Upper lobe of left lung (tissue), 6 donors: ENCODE measurements around the gene ACLY. TPM values are rescaled to one million over a fixed set of nuclear protein-coding genes. Genes with fewer than 3 reads are reported as not detected.

Experiments used
- ATAC-seq, 2 donors: fragments of 200-7000 bp; cut with Tn5 transposase; one replicate each; pipeline ENCODE4 v1.9.1; 2022; ENCODE audit warnings: mild to moderate bottlenecking in 2 of 2, moderate library complexity in 2 of 2; ENCODE audit not compliant: low FRiP score in 2 of 2
- DNase-seq, 2 donors: peaks; one replicate each; pipeline ENCODE4 v3.0.0-alpha.2; 2019 to 2020
- H3K27ac ChIP-seq, 4 donors: fragments of 200-600 bp; sonication (generic); one replicate each; pipeline ENCODE4 v1.5.1; 2016 to 2019
- H3K27me3 ChIP-seq, 4 donors: fragments of 200-600 bp; sonication (generic); one replicate each; pipeline ENCODE4 v1.5.1; 2017 to 2019
- H3K36me3 ChIP-seq, 4 donors: fragments of 200-600 bp; sonication (generic); one replicate each; pipeline ENCODE4 v1.5.1; 2016 to 2019
- H3K4me1 ChIP-seq, 4 donors: fragments of 200-600 bp; sonication (generic); one replicate each; pipeline ENCODE4 v1.5.1; 2018 to 2019
- H3K4me3 ChIP-seq, 4 donors: fragments of 200-600 bp; sonication (generic); one replicate each; pipeline ENCODE4 v1.5.1; 2017 to 2019; ENCODE audit warnings: mild to moderate bottlenecking in 2 of 4, moderate library complexity in 1 of 4
- H3K9me3 ChIP-seq, 4 donors: fragments of 200-600 bp; sonication (generic); one replicate each; pipeline ENCODE4 v1.5.1; 2018 to 2019
- CTCF ChIP-seq, 6 experiments: fragments of 450-650 bp in 4 of 6; fragments of 200-600 bp in 2 of 6; sonication (generic) in 2 of 6; IDR thresholded peaks; one replicate each; pipeline ENCODE4 v1.5.1; 2016 to 2019; ENCODE audit warnings: antibody characterized with exemption in 6 of 6
- EP300 ChIP-seq, 4 donors: sonication (generic); formaldehyde crosslinking; IDR thresholded peaks; one replicate each; pipeline ENCODE4 v1.5.1; 2017; ENCODE audit warnings: antibody characterized with exemption in 4 of 4, control low read depth in 2 of 4
- POLR2A ChIP-seq, 4 donors: fragments of 450-650 bp; IDR thresholded peaks; one replicate each; pipeline ENCODE4 v1.5.1; 2016 to 2017; ENCODE audit warnings: antibody characterized with exemption in 4 of 4, mild to moderate bottlenecking in 2 of 4
- POLR2AphosphoS5 ChIP-seq, 2 donors: sonication (generic); formaldehyde crosslinking; IDR thresholded peaks; one replicate each; pipeline ENCODE4 v1.5.1; 2017; ENCODE audit warnings: antibody characterized with exemption in 2 of 2
- WGBS, 2 donors: methylation state at CpG; one replicate each; pipeline ENCODE4 v1.1.5; 2017 to 2018; 5-methylcytosine and 5-hydroxymethylcytosine counted together
- total RNA-seq, 6 donors: library from RNA; depleted of rRNA in 4 of 6; stranded (reverse); fragments of >200 nt in 4 of 6; gene quantifications; one replicate each; pipeline versions ENCODE4 v1.1.0 to v1.2.1, GENCODE V29; 2016 to 2021
- donor health status: DM: no; HTN: no; CAD: no; lungs with moderate emphysema.
- donor health status: DM: no; HTN: yes; CAD: no; lungs with severe emphysema.

The ACLY gene
- total RNA-seq, 6 donors from 2014 or later: 41.9 to 132 (median 84.6) TPM

GRCh38 chr17:41948762-41949460, 30.2 kb upstream of the ACLY start:
- WGBS, 2 donors: 77 to 85% methylated on average over 7 to 11 of the region's 11 CpGs
- H3K9me3 ChIP-seq: no peaks in the 10 kb centered on the region
- H3K4me1 ChIP-seq: peaks cover 0 to 6% (median 0%) of the 10 kb centered on the region in 4 donors
- no peak overlapping the region for H3K4me3 ChIP-seq
- ATAC-seq (peak in 1 of 2 donors; percentile 14), DNase-seq (no peak)
- no peak for TF ChIP-seq POLR2AphosphoS5 (IDR thresholded peaks at IDR 0.05)
- TF ChIP-seq EP300 (IDR thresholded peaks at IDR 0.05): no peak
- TF ChIP-seq CTCF (IDR thresholded peaks at IDR 0.05): no peak
- TF ChIP-seq POLR2A (IDR thresholded peaks at IDR 0.05): no peak
- no peaks in the 10 kb centered on the region for H3K36me3 ChIP-seq
- no peaks in the 10 kb centered on the region for H3K27me3 ChIP-seq
- H3K27ac ChIP-seq: no peak overlapping the region

GRCh38 chr17:41944943-41945342, 26.2 kb upstream of the ACLY start:
- H3K9me3 ChIP-seq: no peaks in the 10 kb centered on the region
- no peak for ATAC-seq
- H3K4me3 ChIP-seq: no peak overlapping the region
- no peaks in the 10 kb centered on the region for H3K36me3 ChIP-seq
- peak in 1 of 2 donors; percentile 53 for DNase-seq
- peak overlapping the region in 2 of 4 donors; percentile 33 to 68 for H3K27ac ChIP-seq
- peaks cover 0 to 9% (median 0%) of the 10 kb centered on the region in 4 donors for H3K4me1 ChIP-seq
- 58 to 71% methylated on average over 3 of the region's 3 CpGs for WGBS, 2 donors
- H3K27me3 ChIP-seq: no peaks in the 10 kb centered on the region
- TF ChIP-seq CTCF (IDR thresholded peaks at IDR 0.05): no peak
- TF ChIP-seq POLR2AphosphoS5 (IDR thresholded peaks at IDR 0.05): no peak
- no peak for TF ChIP-seq EP300 (IDR thresholded peaks at IDR 0.05)
- TF ChIP-seq POLR2A (IDR thresholded peaks at IDR 0.05): no peak

GRCh38 chr17:41943492-41943891, 24.7 kb upstream of the ACLY start:
- no peaks in the 10 kb centered on the region for H3K36me3 ChIP-seq
- H3K9me3 ChIP-seq: no peaks in the 10 kb centered on the region
- peaks cover 0 to 9% (median 0%) of the 10 kb centered on the region in 4 donors for H3K4me1 ChIP-seq
- no peaks in the 10 kb centered on the region for H3K27me3 ChIP-seq
- DNase-seq (no peak), ATAC-seq (no peak)
- no peak for TF ChIP-seq POLR2AphosphoS5 (IDR thresholded peaks at IDR 0.05)
- no peak for TF ChIP-seq EP300 (IDR thresholded peaks at IDR 0.05)
- TF ChIP-seq POLR2A (IDR thresholded peaks at IDR 0.05): no peak
- no peak overlapping the region for H3K4me3 ChIP-seq
- peak overlapping the region in 2 of 4 donors; percentile 49 to 61 for H3K27ac ChIP-seq
- 84 to 91% methylated on average over 3 of the region's 3 CpGs for WGBS, 2 donors

- no peak overlapping the region for H3K4me3 ChIP-seq
- TF ChIP-seq CTCF (IDR thresholded peaks at IDR 0.05): no peak
- no peak for TF ChIP-seq POLR2A (IDR thresholded peaks at IDR 0.05)
- no peak for TF ChIP-seq POLR2AphosphoS5 (IDR thresholded peaks at IDR 0.05)
- no peak for TF ChIP-seq EP300 (IDR thresholded peaks at IDR 0.05)
- WGBS, 2 donors: 88 to 90% methylated on average over 8 of the region's 8 CpGs
- peak overlapping the region in 1 of 4 donors; percentile 61 for H3K27ac ChIP-seq
- H3K9me3 ChIP-seq: no peaks in the 10 kb centered on the region
- no peaks in the 10 kb centered on the region for H3K36me3 ChIP-seq
- no peaks in the 10 kb centered on the region for H3K27me3 ChIP-seq
- DNase-seq: no peak
- peaks cover 0 to 9% (median 0%) of the 10 kb centered on the region in 4 donors for H3K4me1 ChIP-seq
- no peak for ATAC-seq
Measured at GRCh38 chr17:41942626-41943373, 24.0 kb upstream of the ACLY start.

- DNase-seq (no peak), ATAC-seq (no peak)
Measured at GRCh38 chr17:41941168-41941567, 22.4 kb upstream of the ACLY start.

More at GRCh38 chr17:41941168-41941567, 22.4 kb upstream of the ACLY start:
- H3K36me3 ChIP-seq: no peaks in the 10 kb centered on the region
- TF ChIP-seq EP300 (IDR thresholded peaks at IDR 0.05): no peak
- no peak for TF ChIP-seq CTCF (IDR thresholded peaks at IDR 0.05)
- no peaks in the 10 kb centered on the region for H3K9me3 ChIP-seq
- H3K4me1 ChIP-seq: peaks cover 0 to 9% (median 0%) of the 10 kb centered on the region in 4 donors
- no peaks in the 10 kb centered on the region for H3K27me3 ChIP-seq
- H3K4me3 ChIP-seq: no peak overlapping the region
- H3K27ac ChIP-seq: no peak overlapping the region
- 89 to 91% methylated on average over 5 of the region's 5 CpGs for WGBS, 2 donors
